ENCODE results near the gene NFATC2. TPM values are rescaled to one million over a fixed set of nuclear protein-coding genes. Genes with fewer than 3 reads are reported as not detected.

NFATC2 gene
- total RNA-seq, 3 donors from 2014 or later = 5.9 to 11.9 (median 10.2) TPM

- Histone ChIP-seq H3K27me3 (no peaks in the 10 kb centered on the region), H3K36me3 (no peaks in the 10 kb centered on the region), H3K4me1 (no peaks in the 10 kb centered on the region), H3K27ac (no peak overlapping the region), H3K4me3 (no peak overlapping the region), H3K9me3 (no peaks in the 10 kb centered on the region)
- no peak for DNase-seq (ENCODE audit: low spot score in 2 of 2)
- intact Hi-C loops (cut with DNase I; ENCODE audit: low total_unique reads) = no loop called here
- no peak for TF ChIP-seq POLR2A (IDR thresholded peaks at IDR 0.05)
- TF ChIP-seq POLR2AphosphoS5 (IDR thresholded peaks at IDR 0.05) = no peak
- TF ChIP-seq, protein P1, sequence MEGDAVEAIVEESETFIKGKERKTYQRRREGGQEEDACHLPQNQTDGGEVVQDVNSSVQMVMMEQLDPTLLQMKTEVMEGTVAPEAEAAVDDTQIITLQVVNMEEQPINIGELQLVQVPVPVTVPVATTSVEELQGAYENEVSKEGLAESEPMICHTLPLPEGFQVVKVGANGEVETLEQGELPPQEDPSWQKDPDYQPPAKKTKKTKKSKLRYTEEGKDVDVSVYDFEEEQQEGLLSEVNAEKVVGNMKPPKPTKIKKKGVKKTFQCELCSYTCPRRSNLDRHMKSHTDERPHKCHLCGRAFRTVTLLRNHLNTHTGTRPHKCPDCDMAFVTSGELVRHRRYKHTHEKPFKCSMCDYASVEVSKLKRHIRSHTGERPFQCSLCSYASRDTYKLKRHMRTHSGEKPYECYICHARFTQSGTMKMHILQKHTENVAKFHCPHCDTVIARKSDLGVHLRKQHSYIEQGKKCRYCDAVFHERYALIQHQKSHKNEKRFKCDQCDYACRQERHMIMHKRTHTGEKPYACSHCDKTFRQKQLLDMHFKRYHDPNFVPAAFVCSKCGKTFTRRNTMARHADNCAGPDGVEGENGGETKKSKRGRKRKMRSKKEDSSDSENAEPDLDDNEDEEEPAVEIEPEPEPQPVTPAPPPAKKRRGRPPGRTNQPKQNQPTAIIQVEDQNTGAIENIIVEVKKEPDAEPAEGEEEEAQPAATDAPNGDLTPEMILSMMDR (IDR thresholded peaks at IDR 0.05) = no peak
Measured at GRCh38 chr20:51422514-51423289, 119.8 kb downstream of the NFATC2 start.

GRCh38 chr20:51420805-51421204, 121.7 kb downstream of the NFATC2 start:
- Histone ChIP-seq H3K27ac (no peak overlapping the region), H3K4me3 (no peak overlapping the region), H3K36me3 (no peaks in the 10 kb centered on the region), H3K27me3 (no peaks in the 10 kb centered on the region), H3K9me3 (no peaks in the 10 kb centered on the region), H3K4me1 (no peaks in the 10 kb centered on the region)
- intact Hi-C loops (cut with DNase I; ENCODE audit: low total_unique reads) = no loop called here
- DNase-seq (ENCODE audit: low spot score in 2 of 2) = no peak
- TF ChIP-seq POLR2A (IDR thresholded peaks at IDR 0.05) (no peak), POLR2AphosphoS5 (IDR thresholded peaks at IDR 0.05) (no peak)
- TF ChIP-seq, protein P1 (IDR thresholded peaks at IDR 0.05) = no peak

DNA sequence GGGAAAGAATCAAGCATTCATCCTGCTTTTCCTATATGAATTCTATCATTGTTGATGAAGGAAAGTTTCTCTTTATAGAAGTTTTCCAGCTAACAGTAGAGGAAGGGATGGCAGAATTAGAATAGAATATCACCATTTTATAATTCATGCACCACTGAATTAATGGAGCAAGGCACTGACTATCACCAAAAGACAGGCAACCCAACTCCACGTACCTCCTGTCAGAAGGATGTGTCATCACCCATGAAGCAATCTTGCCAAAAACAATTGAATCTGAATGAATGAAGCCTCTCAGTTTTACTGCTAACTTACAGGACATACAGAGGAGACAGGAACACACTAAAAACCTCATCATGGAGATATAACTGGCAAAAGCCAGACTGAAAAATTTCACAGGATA, 122.4 kb downstream of the NFATC2 start:
- DNase-seq (ENCODE audit: low spot score in 2 of 2) = no peak
- H3K4me3 ChIP-seq = no peak overlapping the region
- no peaks in the 10 kb centered on the region for H3K36me3 ChIP-seq
- TF ChIP-seq POLR2A (IDR thresholded peaks at IDR 0.05) (no peak), POLR2AphosphoS5 (IDR thresholded peaks at IDR 0.05) (no peak)
- TF ChIP-seq, protein P1 (IDR thresholded peaks at IDR 0.05) = no peak
- H3K4me1 ChIP-seq = no peaks in the 10 kb centered on the region
- intact Hi-C loops (cut with DNase I; ENCODE audit: low total_unique reads) = no loop called here
- no peak overlapping the region for H3K27ac ChIP-seq
- H3K9me3 ChIP-seq = no peaks in the 10 kb centered on the region
- H3K27me3 ChIP-seq = no peaks in the 10 kb centered on the region

GRCh38 chr20:51419646-51420045, 122.9 kb downstream of the NFATC2 start:
- no peak for DNase-seq (ENCODE audit: low spot score in 2 of 2)
- Histone ChIP-seq H3K9me3 (no peaks in the 10 kb centered on the region), H3K27ac (no peak overlapping the region), H3K36me3 (no peaks in the 10 kb centered on the region), H3K4me3 (no peak overlapping the region), H3K27me3 (no peaks in the 10 kb centered on the region), H3K4me1 (no peaks in the 10 kb centered on the region)
- intact Hi-C loops (cut with DNase I; ENCODE audit: low total_unique reads) = no loop called here
- TF ChIP-seq POLR2A (IDR thresholded peaks at IDR 0.05) (no peak), POLR2AphosphoS5 (IDR thresholded peaks at IDR 0.05) (no peak)
- TF ChIP-seq, protein P1 (IDR thresholded peaks at IDR 0.05) = no peak

DNA sequence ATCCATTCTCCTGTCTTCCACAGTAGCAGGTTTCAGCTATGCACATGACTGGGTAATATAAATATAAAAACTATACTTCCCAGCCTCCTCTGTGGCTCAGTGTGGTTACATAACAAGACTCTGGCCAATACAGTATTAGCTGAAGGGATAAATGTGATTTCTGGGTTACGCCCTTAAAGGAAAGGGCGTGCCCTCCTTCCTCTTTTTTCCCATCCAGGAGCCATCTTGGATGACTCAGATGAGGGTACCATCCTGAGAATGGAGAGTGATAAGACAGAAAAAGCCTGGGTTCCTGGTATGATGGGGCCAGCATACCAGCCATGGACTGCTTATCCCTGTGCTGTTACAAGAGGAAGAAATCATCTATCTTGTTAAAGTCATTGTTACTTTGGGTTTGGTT, 123.3 kb downstream of the NFATC2 start:
- intact Hi-C loops (cut with DNase I; ENCODE audit: low total_unique reads) = no loop called here
- DNase-seq (ENCODE audit: low spot score in 2 of 2) = no peak
- Histone ChIP-seq H3K9me3 (no peaks in the 10 kb centered on the region), H3K4me1 (no peaks in the 10 kb centered on the region), H3K4me3 (no peak overlapping the region), H3K36me3 (no peaks in the 10 kb centered on the region), H3K27me3 (no peaks in the 10 kb centered on the region), H3K27ac (no peak overlapping the region)
- TF ChIP-seq, protein P1 (IDR thresholded peaks at IDR 0.05) = no peak
- TF ChIP-seq POLR2A (IDR thresholded peaks at IDR 0.05) = no peak
- no peak for TF ChIP-seq POLR2AphosphoS5 (IDR thresholded peaks at IDR 0.05)

Measured in breast epithelium (tissue), 4 donors.